Measurements from ENCODE around the gene PELI2. TPM values are rescaled to one million over a fixed set of nuclear protein-coding genes. Genes with fewer than 3 reads are reported as not detected.
A peak's percentile ranks its signal among the peaks of the same experiment; 100 is the strongest.

The PELI2 gene
- polyA plus RNA-seq, 4 donors = 21.4 to 32.4 (median 27.4) TPM

GRCh38 chr14:56333359-56334292 is 215.4 kb downstream of the PELI2 start:
- no peak for DNase-seq (ENCODE audit: low read depth in 4 of 4, low spot score in 2 of 4)

DNA sequence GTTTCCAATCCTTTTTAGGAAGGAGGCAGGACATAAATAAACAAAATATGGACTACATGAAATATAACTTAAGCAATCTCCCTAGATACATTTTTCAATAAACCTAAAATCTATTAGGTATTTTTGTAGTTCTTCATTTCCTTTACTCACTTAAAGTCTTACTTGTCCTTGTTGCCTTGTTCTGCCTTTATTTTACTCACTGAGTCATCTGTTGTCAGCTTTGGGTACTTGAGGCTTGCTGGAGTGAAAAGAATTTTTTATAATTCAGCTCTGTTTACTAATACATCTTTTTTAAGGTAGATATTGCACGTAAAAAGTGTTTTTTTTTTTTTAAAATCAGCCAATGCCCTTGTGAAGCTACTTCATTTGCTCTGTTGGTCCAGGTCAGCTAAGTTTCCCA is 216.2 kb downstream of the PELI2 start:
- no peak for DNase-seq (ENCODE audit: low read depth in 4 of 4, low spot score in 2 of 4)

DNA sequence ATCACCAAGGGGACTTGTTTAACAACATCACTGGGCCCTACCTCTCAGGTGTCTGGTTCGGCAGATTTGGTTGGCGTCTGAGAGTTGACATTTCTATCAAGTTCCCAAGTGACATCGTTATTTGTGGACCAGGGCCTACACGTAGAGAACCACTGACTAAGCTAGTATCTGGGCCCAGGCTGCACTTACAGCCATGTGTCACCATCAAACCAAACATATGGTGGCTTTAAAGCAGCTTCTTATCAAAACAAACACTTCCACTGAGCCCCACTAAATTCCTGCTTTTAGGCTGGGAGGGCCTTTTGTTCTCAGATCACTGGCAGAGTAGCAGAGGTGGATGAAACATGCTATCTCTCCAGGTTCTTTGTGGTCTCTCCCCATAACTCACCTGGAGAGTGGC is 220.5 kb downstream of the PELI2 start:
- DNase-seq (ENCODE audit: low read depth in 4 of 4, low spot score in 2 of 4) = no peak

- peak in 2 of 4 donors; percentile 21 to 44 for DNase-seq (ENCODE audit: low read depth in 4 of 4, low spot score in 2 of 4)
These were observed 221.9 kb downstream of the PELI2 start for GRCh38 chr14:56339855-56340701.

- DNase-seq (ENCODE audit: low read depth in 4 of 4, low spot score in 2 of 4) = no peak
These were observed 222.7 kb downstream of the PELI2 start for GRCh38 chr14:56340932-56341331.

- peak in 2 of 4 donors; percentile 7 to 10 for DNase-seq (ENCODE audit: low read depth in 4 of 4, low spot score in 2 of 4)
These were observed 223.7 kb downstream of the PELI2 start for GRCh38 chr14:56341766-56342493.

DNA sequence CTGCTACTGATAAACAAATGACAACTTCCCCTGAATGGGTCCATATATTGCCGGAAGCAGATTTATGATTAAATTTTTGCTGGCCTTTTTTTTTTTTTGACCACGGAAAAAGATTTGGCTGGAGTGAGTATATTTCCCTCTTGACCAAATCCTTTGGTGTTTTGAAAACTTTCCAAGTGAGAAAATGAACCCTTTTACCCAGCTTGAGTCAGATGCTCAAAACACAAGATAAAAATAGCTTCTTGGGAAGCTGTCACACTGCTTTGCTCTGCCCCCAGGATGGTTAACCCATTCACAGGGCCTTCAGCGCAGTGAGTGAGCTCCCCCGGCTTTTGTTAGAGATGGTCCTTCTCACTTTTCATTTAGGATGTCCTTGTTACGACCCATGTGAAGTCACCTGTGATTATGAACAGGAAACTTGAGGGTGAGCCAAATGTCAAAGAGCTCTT is 224.3 kb downstream of the PELI2 start:
- peak in 2 of 4 donors; percentile 4 to 20 for DNase-seq (ENCODE audit: low read depth in 4 of 4, low spot score in 2 of 4)

- DNase-seq (ENCODE audit: low read depth in 4 of 4, low spot score in 2 of 4) = no peak
These were observed 231.7 kb downstream of the PELI2 start for GRCh38 chr14:56349960-56350359.
